A549 (cell line): ENCODE results near the gene TMEM255B.

Experiments
- GATA3 ChIP-seq: IDR thresholded peaks from 2 replicates; pipeline ENCODE4 v1.6.1; 2012; ENCODE audit warnings: borderline replicate concordance
- MAZ ChIP-seq: fragments of 150-350 bp; IDR thresholded peaks from 2 replicates; pipeline ENCODE4 v1.6.1; 2014; ENCODE audit warnings: antibody characterized with exemption, low read depth, low read length, borderline replicate concordance
- MYC ChIP-seq: IDR thresholded peaks from 2 replicates; pipeline ENCODE4 v1.6.1; 2012; ENCODE audit warnings: mild to moderate bottlenecking, inconsistent platforms, low read length, improper control_type of control experiment, borderline replicate concordance
- POLR2A ChIP-seq: IDR thresholded peaks from 2 replicates; pipeline ENCODE4 v1.6.1; 2012; ENCODE audit warnings: mild to moderate bottlenecking, low read length
- RFX5 ChIP-seq: fragments of 450-650 bp; IDR thresholded peaks from 2 replicates; pipeline ENCODE4 v1.7.1; 2014; ENCODE audit warnings: antibody characterized with exemption, mild to moderate bottlenecking, moderate library complexity
- ZFP36 ChIP-seq: fragments of 450-650 bp; IDR thresholded peaks from 2 replicates; pipeline ENCODE4 v1.6.1; 2014; ENCODE audit warnings: borderline replicate concordance; ENCODE audit not compliant: partially characterized antibody
- TF ChIP-seq, protein P1 (sequence below): IDR thresholded peaks from 2 replicates; pipeline ENCODE4 v1.6.1; 2012; ENCODE audit warnings: low read depth, borderline replicate concordance
- TF ChIP-seq, protein P2 (sequence below): fragments of 250-450 bp; sonication (Bioruptor Pico); IDR thresholded peaks from 2 replicates; pipeline ENCODE4 v1.5.0; 2020; ENCODE audit warnings: low read depth, mild to moderate bottlenecking, moderate library complexity
- TF ChIP-seq, protein P3 (sequence below): fragments of >200 bp; sonication (Bioruptor Twin); formaldehyde crosslinking; IDR thresholded peaks from 3 replicates; pipeline ENCODE4 v1.5.1; 2016
- TF ChIP-seq, protein P4 (sequence below): fragments of 200-600 bp; sonication (generic); IDR thresholded peaks from 2 replicates; pipeline ENCODE4 v1.6.1; 2016; ENCODE audit warnings: antibody characterized with exemption, mild to moderate bottlenecking, moderate library complexity

DNA sequence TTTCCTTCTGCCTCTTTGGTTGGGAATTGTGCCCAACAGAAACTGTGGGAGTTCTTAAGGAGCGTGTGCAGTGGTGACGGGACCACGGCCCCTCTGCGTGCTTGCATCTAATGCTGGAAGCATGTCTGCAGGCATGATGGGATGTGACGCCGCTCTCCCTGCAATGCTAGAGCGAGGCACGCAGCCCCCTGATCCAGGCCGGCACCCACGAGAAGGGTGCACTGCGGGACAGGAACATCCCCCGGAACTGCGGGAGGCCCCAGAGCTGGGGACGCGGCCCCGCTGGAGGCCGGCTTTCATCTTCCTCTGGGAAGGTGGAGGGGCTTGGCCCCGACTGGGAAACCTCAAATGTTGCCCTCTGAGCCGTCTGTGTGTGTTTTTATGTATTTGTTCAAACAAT lies 32.7 kb downstream of the TMEM255B start:
- TF ChIP-seq, protein P1, sequence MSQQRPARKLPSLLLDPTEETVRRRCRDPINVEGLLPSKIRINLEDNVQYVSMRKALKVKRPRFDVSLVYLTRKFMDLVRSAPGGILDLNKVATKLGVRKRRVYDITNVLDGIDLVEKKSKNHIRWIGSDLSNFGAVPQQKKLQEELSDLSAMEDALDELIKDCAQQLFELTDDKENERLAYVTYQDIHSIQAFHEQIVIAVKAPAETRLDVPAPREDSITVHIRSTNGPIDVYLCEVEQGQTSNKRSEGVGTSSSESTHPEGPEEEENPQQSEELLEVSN = no peak
- TF ChIP-seq, protein P2, sequence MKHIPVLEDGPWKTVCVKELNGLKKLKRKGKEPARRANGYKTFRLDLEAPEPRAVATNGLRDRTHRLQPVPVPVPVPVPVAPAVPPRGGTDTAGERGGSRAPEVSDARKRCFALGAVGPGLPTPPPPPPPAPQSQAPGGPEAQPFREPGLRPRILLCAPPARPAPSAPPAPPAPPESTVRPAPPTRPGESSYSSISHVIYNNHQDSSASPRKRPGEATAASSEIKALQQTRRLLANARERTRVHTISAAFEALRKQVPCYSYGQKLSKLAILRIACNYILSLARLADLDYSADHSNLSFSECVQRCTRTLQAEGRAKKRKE = no peak
- no peak for TF ChIP-seq GATA3
- no peak for TF ChIP-seq MAZ
- TF ChIP-seq, protein P3, sequence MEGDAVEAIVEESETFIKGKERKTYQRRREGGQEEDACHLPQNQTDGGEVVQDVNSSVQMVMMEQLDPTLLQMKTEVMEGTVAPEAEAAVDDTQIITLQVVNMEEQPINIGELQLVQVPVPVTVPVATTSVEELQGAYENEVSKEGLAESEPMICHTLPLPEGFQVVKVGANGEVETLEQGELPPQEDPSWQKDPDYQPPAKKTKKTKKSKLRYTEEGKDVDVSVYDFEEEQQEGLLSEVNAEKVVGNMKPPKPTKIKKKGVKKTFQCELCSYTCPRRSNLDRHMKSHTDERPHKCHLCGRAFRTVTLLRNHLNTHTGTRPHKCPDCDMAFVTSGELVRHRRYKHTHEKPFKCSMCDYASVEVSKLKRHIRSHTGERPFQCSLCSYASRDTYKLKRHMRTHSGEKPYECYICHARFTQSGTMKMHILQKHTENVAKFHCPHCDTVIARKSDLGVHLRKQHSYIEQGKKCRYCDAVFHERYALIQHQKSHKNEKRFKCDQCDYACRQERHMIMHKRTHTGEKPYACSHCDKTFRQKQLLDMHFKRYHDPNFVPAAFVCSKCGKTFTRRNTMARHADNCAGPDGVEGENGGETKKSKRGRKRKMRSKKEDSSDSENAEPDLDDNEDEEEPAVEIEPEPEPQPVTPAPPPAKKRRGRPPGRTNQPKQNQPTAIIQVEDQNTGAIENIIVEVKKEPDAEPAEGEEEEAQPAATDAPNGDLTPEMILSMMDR = no peak
- no peak for TF ChIP-seq POLR2A
- TF ChIP-seq, protein P4, sequence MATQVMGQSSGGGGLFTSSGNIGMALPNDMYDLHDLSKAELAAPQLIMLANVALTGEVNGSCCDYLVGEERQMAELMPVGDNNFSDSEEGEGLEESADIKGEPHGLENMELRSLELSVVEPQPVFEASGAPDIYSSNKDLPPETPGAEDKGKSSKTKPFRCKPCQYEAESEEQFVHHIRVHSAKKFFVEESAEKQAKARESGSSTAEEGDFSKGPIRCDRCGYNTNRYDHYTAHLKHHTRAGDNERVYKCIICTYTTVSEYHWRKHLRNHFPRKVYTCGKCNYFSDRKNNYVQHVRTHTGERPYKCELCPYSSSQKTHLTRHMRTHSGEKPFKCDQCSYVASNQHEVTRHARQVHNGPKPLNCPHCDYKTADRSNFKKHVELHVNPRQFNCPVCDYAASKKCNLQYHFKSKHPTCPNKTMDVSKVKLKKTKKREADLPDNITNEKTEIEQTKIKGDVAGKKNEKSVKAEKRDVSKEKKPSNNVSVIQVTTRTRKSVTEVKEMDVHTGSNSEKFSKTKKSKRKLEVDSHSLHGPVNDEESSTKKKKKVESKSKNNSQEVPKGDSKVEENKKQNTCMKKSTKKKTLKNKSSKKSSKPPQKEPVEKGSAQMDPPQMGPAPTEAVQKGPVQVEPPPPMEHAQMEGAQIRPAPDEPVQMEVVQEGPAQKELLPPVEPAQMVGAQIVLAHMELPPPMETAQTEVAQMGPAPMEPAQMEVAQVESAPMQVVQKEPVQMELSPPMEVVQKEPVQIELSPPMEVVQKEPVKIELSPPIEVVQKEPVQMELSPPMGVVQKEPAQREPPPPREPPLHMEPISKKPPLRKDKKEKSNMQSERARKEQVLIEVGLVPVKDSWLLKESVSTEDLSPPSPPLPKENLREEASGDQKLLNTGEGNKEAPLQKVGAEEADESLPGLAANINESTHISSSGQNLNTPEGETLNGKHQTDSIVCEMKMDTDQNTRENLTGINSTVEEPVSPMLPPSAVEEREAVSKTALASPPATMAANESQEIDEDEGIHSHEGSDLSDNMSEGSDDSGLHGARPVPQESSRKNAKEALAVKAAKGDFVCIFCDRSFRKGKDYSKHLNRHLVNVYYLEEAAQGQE = no peak
- no peak for TF ChIP-seq MYC
- no peak for TF ChIP-seq RFX5
- TF ChIP-seq ZFP36 = no peak
